Myocyte (in vitro differentiated cells): Measurements from ENCODE around the gene ZNF608. TPM values are rescaled to one million over a fixed set of nuclear protein-coding genes. Genes with fewer than 3 reads are reported as not detected.

Experiments
- DNase-seq: peaks from one replicate; pipeline ENCODE4 v3.0.0-alpha.2; 2012; ENCODE audit warnings: low read depth
- polyA plus RNA-seq: library from polyadenylated mRNA; unstranded; fragments of >200 nt; gene quantifications from one replicate; pipeline ENCODE4 v1.2.1, GENCODE V29; 2012; ENCODE audit warnings: missing spikeins
- total RNA-seq: library from RNA; depleted of rRNA; stranded (reverse); fragments of >200 nt; gene quantifications from 2 replicates; pipeline ENCODE4 v1.2.3, GENCODE V29; 2014

ZNF608 gene
- 41.1 and 43.9 TPM in 2 replicates for total RNA-seq
- 7.8 TPM for polyA plus RNA-seq

GRCh38 chr5:124745928-124746915 is at the start of gene ZNF608:
ZNF608 (minus strand) TSS chr5:124746639; CDS start chr5:124744989, 1,650 bp downstream.
- peak; percentile 87 for DNase-seq

GRCh38 chr5:124795829-124796228 is 49.4 kb upstream of the ZNF608 start:
- no peak for DNase-seq

- peak; percentile 63 for DNase-seq
Measured at GRCh38 chr5:124790895-124791732, 44.7 kb upstream of the ZNF608 start.

DNA sequence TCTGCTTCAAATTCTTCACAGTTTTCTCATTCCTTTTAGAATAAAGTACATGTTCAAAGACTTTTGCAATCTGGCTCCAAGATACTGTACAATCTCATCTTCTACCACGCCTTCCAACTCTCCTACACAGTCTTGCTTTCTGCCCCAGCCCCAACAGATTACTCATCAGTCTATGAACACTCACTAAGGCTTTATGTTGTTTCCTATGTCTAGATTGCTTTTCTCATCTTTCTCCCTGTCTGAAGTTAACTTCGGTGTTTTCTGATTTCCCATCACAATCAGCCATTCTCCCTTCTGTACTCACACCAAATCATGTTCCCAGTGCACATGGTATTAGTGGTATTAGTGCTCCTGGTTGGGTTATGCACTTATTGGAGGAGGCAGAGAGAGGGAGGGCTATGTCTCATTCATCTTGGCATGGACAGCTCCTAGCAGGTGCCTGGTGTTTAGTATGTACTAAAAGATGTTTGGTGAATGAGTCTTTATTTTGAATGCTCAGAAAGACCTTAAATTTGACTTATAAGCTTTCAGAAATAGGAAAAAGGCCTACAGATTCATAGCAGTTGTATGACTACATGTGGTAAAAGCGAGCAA is 44.0 kb upstream of the ZNF608 start:
- peak; percentile 64 for DNase-seq

- no peak for DNase-seq
Measured at GRCh38 chr5:124789104-124789605, 42.7 kb upstream of the ZNF608 start.

DNA sequence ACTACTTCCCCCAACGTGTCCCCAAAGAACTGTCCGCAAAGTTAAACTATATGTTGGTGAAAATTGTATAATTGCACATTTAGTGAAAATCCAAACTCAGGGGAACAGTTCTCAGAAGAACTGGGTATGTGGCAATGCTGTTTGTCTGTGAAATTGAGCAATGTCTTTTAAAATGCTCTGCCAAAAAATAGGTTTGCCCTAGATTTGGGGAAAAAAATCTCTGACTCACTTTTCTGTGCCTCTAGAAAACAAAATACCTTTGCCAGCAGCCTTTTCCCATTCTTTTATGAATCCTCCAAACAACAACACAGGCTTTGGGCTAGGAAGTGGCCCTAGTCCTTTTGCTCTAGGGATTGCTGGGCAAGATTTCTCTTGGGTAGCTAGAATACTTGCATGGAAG is 37.4 kb upstream of the ZNF608 start:
- DNase-seq: peak; percentile 35

GRCh38 chr5:124783285-124783684 is 36.8 kb upstream of the ZNF608 start:
- no peak for DNase-seq

DNA sequence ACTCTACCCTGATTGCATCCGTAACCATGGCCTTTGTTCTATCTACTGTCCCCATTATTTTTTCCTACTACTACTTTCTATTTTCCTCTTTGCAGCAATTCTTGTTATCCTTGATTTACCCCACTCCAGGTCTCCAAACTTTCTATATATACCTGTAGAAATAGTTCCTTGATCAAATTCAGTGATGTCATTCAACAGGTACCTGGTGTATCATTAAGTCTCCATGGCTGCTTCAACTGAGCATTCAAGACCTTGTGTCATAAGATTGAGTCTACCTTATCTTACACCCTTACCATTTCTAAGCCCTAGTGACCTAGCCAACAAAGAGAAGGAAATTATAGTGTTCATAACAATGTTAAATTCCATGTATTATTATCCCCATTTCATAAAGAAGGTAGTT is 35.8 kb upstream of the ZNF608 start:
- DNase-seq: no peak

DNA sequence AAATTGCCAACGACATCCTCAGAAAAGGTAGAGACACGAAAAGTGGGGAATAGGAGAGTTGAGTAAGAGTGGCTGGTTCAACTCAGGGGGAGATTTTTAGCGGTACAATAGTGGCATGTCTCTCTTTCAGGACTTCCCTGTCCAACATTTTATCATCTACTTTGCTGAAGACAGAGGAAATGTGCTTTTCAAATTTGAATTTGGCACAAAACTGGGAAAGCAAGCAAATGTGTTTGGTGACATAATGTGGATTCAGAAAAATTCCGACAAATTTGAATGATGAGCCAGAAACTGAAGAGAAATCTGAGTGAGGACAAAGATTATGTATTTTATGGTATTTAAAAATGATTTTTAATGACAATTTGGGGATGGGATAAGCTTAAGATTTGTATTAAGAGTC is 33.6 kb upstream of the ZNF608 start:
- no peak for DNase-seq

DNA sequence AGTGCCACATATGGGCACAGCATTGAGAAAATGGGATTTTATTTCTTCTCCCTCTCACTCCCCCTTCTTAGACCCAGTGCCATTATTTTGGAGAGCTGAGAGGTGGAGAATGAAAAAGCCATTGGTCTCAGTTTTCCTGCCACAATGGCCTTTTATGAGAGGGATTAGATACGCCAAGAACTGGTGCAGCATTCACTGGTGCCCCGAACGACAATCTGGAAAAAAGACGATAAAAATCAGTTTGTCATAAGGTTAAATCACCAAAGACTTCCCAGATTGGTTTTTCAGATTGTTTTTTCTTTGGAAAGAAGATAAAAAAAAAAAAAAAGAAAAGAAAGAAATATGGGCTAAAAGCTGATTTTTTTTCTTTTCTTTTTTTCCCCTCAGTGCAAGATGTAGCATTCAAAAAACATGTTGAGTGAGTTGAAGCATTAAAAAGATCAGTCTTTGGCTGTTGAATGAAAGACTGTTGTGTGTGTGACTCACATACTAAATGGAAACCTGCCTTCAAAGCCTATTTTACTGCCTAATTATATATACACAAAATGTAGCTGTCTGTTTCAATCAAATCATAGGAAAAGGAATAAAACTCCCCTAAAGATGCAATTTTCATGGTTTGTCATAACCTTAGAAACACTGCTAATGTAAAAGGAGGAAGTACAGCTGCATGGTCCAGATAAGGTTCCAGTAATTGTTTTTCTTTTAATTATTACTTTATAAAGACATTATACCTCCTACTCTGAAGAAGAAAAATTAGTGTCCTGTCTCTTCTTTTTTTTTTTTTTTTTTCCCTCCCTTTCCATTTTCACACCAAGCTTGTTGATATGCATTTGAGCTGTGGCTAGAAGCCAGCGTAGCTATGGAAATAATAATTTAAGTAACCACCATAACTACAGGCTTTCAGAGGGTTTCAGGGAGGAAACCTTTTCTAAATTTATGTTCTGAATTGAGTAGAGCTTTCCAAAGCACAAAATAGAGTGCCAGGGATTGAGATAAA is 27.2 kb upstream of the ZNF608 start:
- DNase-seq: no peak

DNA sequence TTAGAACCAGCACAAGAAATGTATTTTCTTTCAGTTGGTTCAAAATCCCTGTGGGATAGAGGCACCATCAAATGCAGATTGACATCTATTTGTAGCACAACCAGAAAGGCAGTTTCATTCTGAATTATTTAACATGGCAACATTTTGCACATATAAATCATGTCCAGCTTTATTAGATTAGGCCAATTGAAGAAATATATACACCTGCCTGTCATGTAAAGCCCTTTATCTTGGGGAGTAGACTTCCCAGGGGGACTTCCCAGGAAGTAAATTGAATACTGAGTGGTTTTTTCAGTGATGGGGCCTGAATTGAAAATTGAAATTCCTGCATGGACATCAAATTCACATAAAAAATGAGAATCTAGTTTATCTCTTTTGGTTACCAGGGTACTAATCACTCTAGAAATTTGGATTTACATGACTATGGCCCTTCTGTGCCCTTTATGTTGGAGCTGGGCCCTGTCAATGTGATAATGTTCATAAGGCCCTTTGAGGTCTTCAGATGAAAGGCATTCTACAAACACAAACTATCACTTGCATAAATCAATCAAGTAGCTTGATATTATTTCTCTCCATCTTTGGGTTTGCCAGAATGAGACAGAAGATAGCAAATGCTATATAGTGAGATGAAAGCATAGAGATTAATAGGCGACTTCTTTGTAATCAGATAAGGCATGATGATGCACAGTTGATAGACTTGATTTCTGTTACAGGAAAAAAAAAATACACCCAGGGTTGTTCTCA is 26.2 kb upstream of the ZNF608 start:
- no peak for DNase-seq

DNA sequence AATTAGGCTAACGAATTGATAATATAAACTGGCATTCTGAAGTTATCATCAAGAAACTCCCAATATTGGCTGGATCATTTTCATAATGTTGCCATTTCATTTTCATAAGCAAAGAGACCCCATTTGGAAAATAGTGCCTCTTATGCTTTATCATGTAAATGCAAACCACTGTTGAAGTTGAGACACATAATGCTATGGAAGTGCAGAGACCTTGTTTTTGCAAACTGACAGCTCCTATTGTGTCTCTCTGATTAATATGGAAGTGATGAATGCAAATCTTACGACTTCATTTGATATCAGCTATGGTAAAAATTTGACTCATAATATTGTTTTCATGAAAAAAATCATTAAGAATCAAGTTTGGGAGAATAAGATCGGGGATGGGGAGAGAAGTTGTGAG is 25.3 kb upstream of the ZNF608 start:
- no peak for DNase-seq

DNA sequence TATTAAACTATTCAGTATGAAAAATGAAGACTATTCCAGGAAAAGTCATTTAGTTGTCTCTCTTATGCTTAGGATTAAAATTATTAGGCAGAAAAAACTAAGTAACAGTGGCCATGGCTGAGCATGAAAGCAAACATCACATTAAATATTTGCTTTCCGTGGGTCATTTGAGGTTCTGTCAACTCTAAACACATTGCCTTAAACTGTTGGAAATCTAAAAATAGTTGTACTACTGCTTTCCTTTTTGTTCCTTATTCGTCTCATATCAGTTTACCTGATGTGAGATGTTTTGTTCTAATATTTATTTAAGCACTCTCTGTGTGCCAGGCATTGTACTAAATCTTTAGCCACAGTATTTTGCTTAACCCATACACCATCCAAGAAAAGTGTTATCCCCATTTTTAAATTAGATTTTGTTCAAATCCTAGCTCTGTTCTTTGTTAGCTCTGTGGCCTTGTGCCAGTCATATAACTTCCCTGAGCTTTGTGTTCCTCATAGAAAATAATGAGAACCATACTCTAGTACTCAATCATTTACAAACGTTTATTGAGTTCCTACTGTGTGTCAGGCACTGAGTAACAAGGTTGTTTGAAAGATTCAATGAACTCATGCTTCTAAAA is 18.7 kb upstream of the ZNF608 start:
- DNase-seq: no peak

- DNase-seq: no peak
Measured at GRCh38 chr5:124764585-124764984, 18.1 kb upstream of the ZNF608 start.

DNA sequence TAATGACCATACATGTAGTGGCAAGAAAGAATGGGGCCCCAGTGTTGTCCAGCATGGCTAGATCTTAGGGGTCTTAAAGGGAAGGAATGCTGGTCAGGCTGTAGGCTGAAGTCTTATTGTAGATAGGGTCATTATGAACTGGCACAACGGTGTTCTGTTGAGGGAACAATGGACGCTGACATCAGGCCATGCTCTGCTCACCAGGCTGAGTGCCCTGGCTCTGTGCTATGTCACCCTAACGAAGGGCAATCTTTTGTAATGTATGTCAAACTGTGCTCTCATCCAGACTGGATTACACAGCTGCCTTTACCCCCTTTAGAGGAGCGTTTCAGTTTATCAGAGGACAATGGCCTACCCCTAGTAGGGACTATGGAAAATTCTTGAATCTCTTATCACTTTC is 14.6 kb upstream of the ZNF608 start:
- no peak for DNase-seq

- no peak for DNase-seq
Measured at GRCh38 chr5:124760608-124761007, 14.2 kb upstream of the ZNF608 start.

DNA sequence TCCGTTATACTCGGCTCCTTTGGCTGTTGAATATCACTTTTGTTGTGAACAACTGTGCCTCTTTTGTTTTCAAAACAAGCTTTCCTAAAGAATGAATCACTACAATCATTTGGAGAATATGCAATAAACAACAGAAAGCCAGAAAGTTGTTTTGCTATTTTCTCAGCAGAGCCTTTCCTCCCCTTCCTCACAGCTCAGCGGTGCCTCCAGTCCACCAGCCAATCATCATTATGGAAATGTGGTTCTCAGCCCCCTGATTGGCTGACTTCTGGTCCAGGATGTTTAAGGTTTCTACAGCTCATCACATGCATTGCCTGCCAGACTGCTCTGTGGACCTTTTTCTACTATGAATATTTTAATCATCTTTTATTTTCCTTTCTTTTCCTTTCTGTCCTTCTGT is 9.1 kb upstream of the ZNF608 start:
- DNase-seq: peak; percentile 36

DNA sequence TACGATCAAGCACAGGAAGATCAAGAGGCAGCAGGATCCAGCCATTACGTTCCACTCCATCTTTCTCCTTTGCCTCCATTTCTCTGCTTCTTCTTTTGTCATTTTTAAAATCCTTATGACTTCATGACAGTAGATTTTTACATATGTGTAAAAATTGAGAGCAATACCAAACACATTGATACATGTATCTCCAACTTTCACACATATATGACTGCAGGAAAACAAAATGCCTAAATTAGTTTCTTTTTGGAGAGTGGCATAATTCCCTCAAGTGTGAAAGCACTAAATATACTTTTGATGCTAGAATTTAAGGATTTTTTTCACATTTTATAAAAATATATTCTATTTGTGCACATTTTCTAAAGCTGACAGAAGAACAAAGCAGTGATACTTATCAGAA is 8.6 kb upstream of the ZNF608 start:
- DNase-seq: no peak
